HUES6 (cell line): Measurements from ENCODE around the gene KDM4C.

Experiments used
- H3K27ac ChIP-seq: 2 replicates; pipeline ENCODE4 v1.7.0; 2013; ENCODE audit warnings: low read depth, mild to moderate bottlenecking, low read length, inconsistent platforms
- H3K27me3 ChIP-seq: 2 replicates; pipeline ENCODE4 v1.6.1; 2013; ENCODE audit warnings: low read length; ENCODE audit not compliant: control insufficient read depth, insufficient read depth
- H3K36me3 ChIP-seq: 2 replicates; pipeline ENCODE4 v1.6.1; 2013; ENCODE audit warnings: low read length; ENCODE audit not compliant: control insufficient read depth, insufficient read depth
- H3K4me1 ChIP-seq: 2 replicates; pipeline ENCODE4 v1.6.1; 2013; ENCODE audit warnings: low read length; ENCODE audit not compliant: control insufficient read depth, insufficient read depth
- H3K4me3 ChIP-seq: 2 replicates; pipeline ENCODE4 v1.5.1; 2013; ENCODE audit warnings: low read depth, low read length
- H3K9ac ChIP-seq: one replicate; pipeline ENCODE4 v1.6.1; 2013; ENCODE audit warnings: mild to moderate bottlenecking, low read length
- H3K9me3 ChIP-seq: 2 replicates; pipeline ENCODE4 v1.6.1; 2013; ENCODE audit warnings: low read depth, low read length; ENCODE audit not compliant: control insufficient read depth, insufficient read depth

The KDM4C gene

GRCh38 chr9:7097040-7097715, 339.4 kb downstream of the KDM4C start:
- Histone ChIP-seq H3K27me3 (no peaks in the 10 kb centered on the region), H3K4me3 (no peak overlapping the region), H3K27ac (no peak overlapping the region), H3K4me1 (no peaks in the 10 kb centered on the region), H3K9ac (no peak overlapping the region), H3K9me3 (peaks cover 9% of the 10 kb centered on the region), H3K36me3 (no peaks in the 10 kb centered on the region)

- H3K9ac ChIP-seq: no peak overlapping the region
- no peaks in the 10 kb centered on the region for H3K36me3 ChIP-seq
- H3K4me1 ChIP-seq: peaks cover 1% of the 10 kb centered on the region; the same call in 1 of the 2 replicates
- H3K27ac ChIP-seq: no peak overlapping the region
- H3K9me3 ChIP-seq: peaks cover 9% of the 10 kb centered on the region
- no peak overlapping the region for H3K4me3 ChIP-seq
- H3K27me3 ChIP-seq: no peaks in the 10 kb centered on the region
These were observed 340.3 kb downstream of the KDM4C start for GRCh38 chr9:7097785-7098752.

GRCh38 chr9:7103367-7103766, 345.6 kb downstream of the KDM4C start:
- H3K4me3 ChIP-seq: no peak overlapping the region
- H3K4me1 ChIP-seq: peaks cover 6% of the 10 kb centered on the region; the same call in 1 of the 2 replicates
- no peak overlapping the region for H3K27ac ChIP-seq
- H3K9ac ChIP-seq: no peak overlapping the region
- peaks cover 9% of the 10 kb centered on the region for H3K9me3 ChIP-seq
- H3K36me3 ChIP-seq: peaks cover 6% of the 10 kb centered on the region; the same call in 1 of the 2 replicates
- no peaks in the 10 kb centered on the region for H3K27me3 ChIP-seq

GRCh38 chr9:7103771-7104170, 346.0 kb downstream of the KDM4C start:
- H3K9me3 ChIP-seq: peaks cover 9% of the 10 kb centered on the region
- H3K36me3 ChIP-seq: peaks cover 6% of the 10 kb centered on the region; the same call in 1 of the 2 replicates
- no peak overlapping the region for H3K9ac ChIP-seq
- H3K27me3 ChIP-seq: no peaks in the 10 kb centered on the region
- H3K4me1 ChIP-seq: peaks cover 6% of the 10 kb centered on the region; the same call in 1 of the 2 replicates
- no peak overlapping the region for H3K27ac ChIP-seq
- H3K4me3 ChIP-seq: no peak overlapping the region

GRCh38 chr9:7104625-7105024, 346.9 kb downstream of the KDM4C start:
- Histone ChIP-seq H3K4me1 (peaks cover 6% of the 10 kb centered on the region; the same call in 1 of the 2 replicates), H3K27ac (no peak overlapping the region), H3K27me3 (no peaks in the 10 kb centered on the region), H3K36me3 (peaks cover 6% of the 10 kb centered on the region; the same call in 1 of the 2 replicates), H3K9me3 (peaks cover under 1% of the 10 kb centered on the region; the same call in 1 of the 2 replicates), H3K4me3 (no peak overlapping the region), H3K9ac (no peak overlapping the region)

- no peak overlapping the region for H3K9ac ChIP-seq
- no peaks in the 10 kb centered on the region for H3K9me3 ChIP-seq
- peaks cover 6% of the 10 kb centered on the region; the same call in 1 of the 2 replicates for H3K36me3 ChIP-seq
- no peak overlapping the region for H3K4me3 ChIP-seq
- H3K27ac ChIP-seq: no peak overlapping the region
- peaks cover 6% of the 10 kb centered on the region; the same call in 1 of the 2 replicates for H3K4me1 ChIP-seq
- no peaks in the 10 kb centered on the region for H3K27me3 ChIP-seq
These were observed 347.3 kb downstream of the KDM4C start for GRCh38 chr9:7105095-7105494.

GRCh38 chr9:7108936-7109335, 351.2 kb downstream of the KDM4C start:
- Histone ChIP-seq H3K4me1 (no peaks in the 10 kb centered on the region), H3K27ac (no peak overlapping the region), H3K27me3 (no peaks in the 10 kb centered on the region), H3K36me3 (peaks cover 2% of the 10 kb centered on the region; the same call in 1 of the 2 replicates), H3K4me3 (no peak overlapping the region), H3K9ac (no peak overlapping the region), H3K9me3 (no peaks in the 10 kb centered on the region)

- no peak overlapping the region for H3K9ac ChIP-seq
- H3K27me3 ChIP-seq: no peaks in the 10 kb centered on the region
- H3K4me3 ChIP-seq: no peak overlapping the region
- no peaks in the 10 kb centered on the region for H3K4me1 ChIP-seq
- H3K9me3 ChIP-seq: no peaks in the 10 kb centered on the region
- no peak overlapping the region for H3K27ac ChIP-seq
- no peaks in the 10 kb centered on the region for H3K36me3 ChIP-seq
These were observed 353.6 kb downstream of the KDM4C start for GRCh38 chr9:7111413-7111812.

GRCh38 chr9:7115606-7116005, 357.8 kb downstream of the KDM4C start:
- no peak overlapping the region for H3K9ac ChIP-seq
- H3K27ac ChIP-seq: no peak overlapping the region
- H3K27me3 ChIP-seq: no peaks in the 10 kb centered on the region
- no peaks in the 10 kb centered on the region for H3K36me3 ChIP-seq
- no peak overlapping the region for H3K4me3 ChIP-seq
- peaks cover 7% of the 10 kb centered on the region for H3K4me1 ChIP-seq
- no peaks in the 10 kb centered on the region for H3K9me3 ChIP-seq

GRCh38 chr9:7117676-7118561, 360.1 kb downstream of the KDM4C start:
- Histone ChIP-seq H3K9me3 (no peaks in the 10 kb centered on the region), H3K9ac (no peak overlapping the region), H3K4me3 (no peak overlapping the region), H3K4me1 (peaks cover 7% of the 10 kb centered on the region), H3K27me3 (no peaks in the 10 kb centered on the region), H3K27ac (no peak overlapping the region), H3K36me3 (no peaks in the 10 kb centered on the region)
